MM.1S (cell line): ENCODE measurements around the gene OR6Y1.

ENCODE experiments used
- DNase-seq: peaks from one replicate; pipeline ENCODE4 v3.0.0-alpha.2; 2015
- H2AFZ ChIP-seq: fragments of 300-600 bp; sonication (generic); 2 replicates; pipeline ENCODE4 v1.6.0; 2016; ENCODE audit warnings: antibody characterized with exemption, low read length
- H3F3A ChIP-seq: fragments of 300-600 bp; sonication (generic); 2 replicates; pipeline ENCODE4 v1.6.1; 2016; ENCODE audit warnings: mild to moderate bottlenecking, antibody characterized with exemption, low read length, moderate library complexity, mixed read lengths; ENCODE audit not compliant: insufficient read depth
- H3K27ac ChIP-seq: fragments of 300-600 bp; sonication (generic); 2 replicates; pipeline ENCODE4 v1.5.1; 2016; ENCODE audit warnings: mild to moderate bottlenecking, low read length
- H3K27me3 ChIP-seq: fragments of 300-600 bp; sonication (generic); replicated peaks from 2 replicates; pipeline ENCODE4 v1.6.0; 2016; ENCODE audit warnings: low read length; ENCODE audit not compliant: insufficient read depth
- H3K36me3 ChIP-seq: fragments of 300-600 bp; sonication (generic); replicated peaks from 2 replicates; pipeline ENCODE4 v1.6.1; 2016; ENCODE audit warnings: mild to moderate bottlenecking, low read length, mixed read lengths; ENCODE audit not compliant: insufficient read depth
- H3K4me1 ChIP-seq: fragments of 300-600 bp; sonication (generic); 2 replicates; pipeline ENCODE4 v1.6.1; 2016; ENCODE audit warnings: low read length, mixed read lengths
- H3K4me2 ChIP-seq: fragments of 300-600 bp; sonication (generic); 2 replicates; pipeline ENCODE4 v1.6.0; 2016; ENCODE audit warnings: low read depth, low read length
- H3K4me3 ChIP-seq: fragments of 300-600 bp; sonication (generic); 2 replicates; pipeline ENCODE4 v1.5.1; 2016; ENCODE audit warnings: low read length, mixed read lengths
- H3K79me2 ChIP-seq: fragments of 300-600 bp; sonication (generic); 2 replicates; pipeline ENCODE4 v1.6.1; 2016; ENCODE audit warnings: mixed run types, low read length, mixed read lengths
- H3K9ac ChIP-seq: fragments of 300-600 bp; sonication (generic); 2 replicates; pipeline ENCODE4 v1.6.1; 2016; ENCODE audit warnings: low read length, mixed read lengths
- H3K9me2 ChIP-seq: fragments of 300-600 bp; sonication (generic); replicated peaks from 2 replicates; pipeline ENCODE4 v1.6.1; 2016; ENCODE audit warnings: mild to moderate bottlenecking, low read length, mixed read lengths; ENCODE audit not compliant: insufficient read depth
- H3K9me3 ChIP-seq: fragments of 300-600 bp; sonication (generic); replicated peaks from 2 replicates; pipeline ENCODE4 v1.6.1; 2016; ENCODE audit warnings: mild to moderate bottlenecking, low read length, mixed read lengths; ENCODE audit not compliant: insufficient read depth
- H4K20me1 ChIP-seq: fragments of 300-600 bp; sonication (generic); 2 replicates; pipeline ENCODE4 v1.6.1; 2016; ENCODE audit warnings: mild to moderate bottlenecking, low read length, moderate library complexity, mixed read lengths; ENCODE audit not compliant: insufficient read depth
- CTCF ChIP-seq: fragments of 300-600 bp; sonication (generic); IDR thresholded peaks from 2 replicates; pipeline ENCODE4 v1.5.1; 2016; ENCODE audit warnings: antibody characterized with exemption, low read length, mixed read lengths
- EZH2 ChIP-seq: fragments of 300-600 bp; sonication (generic); optimal IDR thresholded peaks from 2 replicates; pipeline ENCODE3; 2017; ENCODE audit warnings: low read depth, mild to moderate bottlenecking, antibody characterized with exemption, low read length, mixed read lengths
- EZH2phosphoT487 ChIP-seq: fragments of 300-600 bp; sonication (generic); IDR thresholded peaks from 2 replicates; pipeline ENCODE4 v1.6.1; 2018; ENCODE audit warnings: antibody characterized with exemption, low read length

The OR6Y1 gene, protein sequence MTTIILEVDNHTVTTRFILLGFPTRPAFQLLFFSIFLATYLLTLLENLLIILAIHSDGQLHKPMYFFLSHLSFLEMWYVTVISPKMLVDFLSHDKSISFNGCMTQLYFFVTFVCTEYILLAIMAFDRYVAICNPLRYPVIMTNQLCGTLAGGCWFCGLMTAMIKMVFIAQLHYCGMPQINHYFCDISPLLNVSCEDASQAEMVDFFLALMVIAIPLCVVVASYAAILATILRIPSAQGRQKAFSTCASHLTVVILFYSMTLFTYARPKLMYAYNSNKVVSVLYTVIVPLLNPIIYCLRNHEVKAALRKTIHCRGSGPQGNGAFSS

DNA sequence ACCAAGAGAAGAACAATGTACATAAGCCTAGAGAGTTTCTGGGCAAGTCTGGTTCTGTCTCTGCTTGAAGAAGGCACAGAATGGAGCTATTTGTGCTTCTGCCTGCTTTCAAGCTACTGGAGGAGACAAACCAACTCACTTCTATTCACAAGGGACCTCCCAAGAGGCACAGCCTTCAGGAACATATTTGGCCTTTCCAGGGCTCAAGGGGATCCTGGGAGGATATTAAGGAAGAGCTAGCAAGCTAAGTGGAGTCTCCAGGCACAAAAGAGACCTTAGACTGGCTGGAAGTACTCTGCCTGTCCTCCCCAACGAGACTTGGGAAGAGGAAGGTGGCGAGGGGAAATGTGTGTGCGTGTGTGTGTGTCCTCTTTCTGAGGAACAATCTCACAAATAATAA, at the start of gene OR6Y1:
Gene OR6Y1, minus strand, starts transcription at position 54 of the 400 bp plus-strand sequence. CDS start 6,300 bp downstream, outside the sequence.
- Histone ChIP-seq H3K9me2 (no peaks in the 10 kb centered on the region; the same call in 1 of the 2 replicates), H3F3A (no peaks in the 10 kb centered on the region), H3K9ac (no peak within 1 kb of the TSS), H3K79me2 (no peaks in the 10 kb centered on the region), H3K4me3 (no peak within 1 kb of the TSS), H3K4me2 (no peak within 1 kb of the TSS), H3K4me1 (no peaks in the 10 kb centered on the region), H3K9me3 (no peaks in the 10 kb centered on the region), H4K20me1 (no peaks in the 10 kb centered on the region), H3K27ac (no peak within 1 kb of the TSS), H2AFZ (no peak within 1 kb of the TSS), H3K27me3 (no peaks in the 10 kb centered on the region), H3K36me3 (no peaks in the 10 kb centered on the region)
- TF ChIP-seq EZH2phosphoT487 (no peak), CTCF (no peak), EZH2 (no peak)
- DNase-seq, result no peak

GRCh38 chr1:158600735-158601134, 46.5 kb upstream of the OR6Y1 start:
- no peaks in the 10 kb centered on the region for H3K36me3 ChIP-seq
- H3K4me1 ChIP-seq, result no peaks in the 10 kb centered on the region
- H3K27ac ChIP-seq, result no peak overlapping the region
- no peak for DNase-seq
- no peaks in the 10 kb centered on the region for H3K9me2 ChIP-seq
- no peaks in the 10 kb centered on the region for H4K20me1 ChIP-seq
- H3K9me3 ChIP-seq, result no peaks in the 10 kb centered on the region; the same call in 1 of the 2 replicates
- H3K9ac ChIP-seq, result no peak overlapping the region
- no peak overlapping the region for H3K4me2 ChIP-seq
- TF ChIP-seq EZH2 (no peak), EZH2phosphoT487 (no peak), CTCF (no peak)
- H3K4me3 ChIP-seq, result no peak overlapping the region
- no peak overlapping the region for H2AFZ ChIP-seq
- H3K27me3 ChIP-seq, result no peaks in the 10 kb centered on the region
- H3K79me2 ChIP-seq, result no peaks in the 10 kb centered on the region
- H3F3A ChIP-seq, result no peaks in the 10 kb centered on the region

GRCh38 chr1:158586942-158587341, 32.7 kb upstream of the OR6Y1 start:
- no peaks in the 10 kb centered on the region for H3K27me3 ChIP-seq
- no peaks in the 10 kb centered on the region for H3K9me2 ChIP-seq
- no peaks in the 10 kb centered on the region for H3F3A ChIP-seq
- H3K4me3 ChIP-seq, result no peak overlapping the region
- no peak overlapping the region for H3K27ac ChIP-seq
- H3K36me3 ChIP-seq, result no peaks in the 10 kb centered on the region
- H3K4me1 ChIP-seq, result no peaks in the 10 kb centered on the region
- no peaks in the 10 kb centered on the region for H3K9me3 ChIP-seq
- DNase-seq, result no peak
- TF ChIP-seq EZH2phosphoT487 (no peak), EZH2 (no peak), CTCF (no peak)
- no peak overlapping the region for H3K9ac ChIP-seq
- no peak overlapping the region for H2AFZ ChIP-seq
- H3K4me2 ChIP-seq, result no peak overlapping the region
- no peaks in the 10 kb centered on the region for H4K20me1 ChIP-seq
- no peaks in the 10 kb centered on the region for H3K79me2 ChIP-seq
